Osteocyte (in vitro differentiated cells): ENCODE measurements around the gene PRKN. TPM values are rescaled to one million over a fixed set of nuclear protein-coding genes. Genes with fewer than 3 reads are reported as not detected.

Experiments used
- DNase-seq: peaks from one replicate; pipeline ENCODE4 v3.0.0; 2021; ENCODE audit warnings: mixed read lengths; ENCODE audit not compliant: unreplicated experiment; ENCODE audit errors: extremely low spot score
- H3K27ac Mint-ChIP-seq: one replicate; pipeline ENCODE4 v1.8.0; 2021; ENCODE audit warnings: mild to moderate bottlenecking, mixed read lengths; ENCODE audit not compliant: unreplicated experiment
- H3K27me3 Mint-ChIP-seq: one replicate; pipeline ENCODE4 v1.8.0; 2021; ENCODE audit warnings: mixed read lengths; ENCODE audit not compliant: unreplicated experiment
- H3K36me3 Mint-ChIP-seq: one replicate; pipeline ENCODE4 v1.8.0; 2021; ENCODE audit warnings: mixed read lengths; ENCODE audit not compliant: unreplicated experiment
- H3K4me1 Mint-ChIP-seq: one replicate; pipeline ENCODE4 v1.8.0; 2021; ENCODE audit warnings: mixed read lengths; ENCODE audit not compliant: unreplicated experiment
- H3K4me3 Mint-ChIP-seq: one replicate; pipeline ENCODE4 v1.8.0; 2021; ENCODE audit warnings: mild to moderate bottlenecking, moderate library complexity, mixed read lengths; ENCODE audit not compliant: unreplicated experiment
- H3K9me3 Mint-ChIP-seq: one replicate; pipeline ENCODE4 v1.8.0; 2021; ENCODE audit warnings: mixed read lengths; ENCODE audit not compliant: unreplicated experiment
- total RNA-seq: library from RNA; stranded (reverse); gene quantifications from 2 replicates; pipeline ENCODE4 v1.2.1, GENCODE V29; 2021
- TF ChIP-seq, protein P1 (sequence below): fragments of 200-600 bp; sonication (generic); IDR thresholded peaks from 2 replicates; pipeline ENCODE4 v1.5.0; 2021; ENCODE audit warnings: antibody characterized with exemption, mild to moderate bottlenecking, moderate library complexity

Gene PRKN
- total RNA-seq, 1 donor from 2014 or later: 13.4 TPM

DNA sequence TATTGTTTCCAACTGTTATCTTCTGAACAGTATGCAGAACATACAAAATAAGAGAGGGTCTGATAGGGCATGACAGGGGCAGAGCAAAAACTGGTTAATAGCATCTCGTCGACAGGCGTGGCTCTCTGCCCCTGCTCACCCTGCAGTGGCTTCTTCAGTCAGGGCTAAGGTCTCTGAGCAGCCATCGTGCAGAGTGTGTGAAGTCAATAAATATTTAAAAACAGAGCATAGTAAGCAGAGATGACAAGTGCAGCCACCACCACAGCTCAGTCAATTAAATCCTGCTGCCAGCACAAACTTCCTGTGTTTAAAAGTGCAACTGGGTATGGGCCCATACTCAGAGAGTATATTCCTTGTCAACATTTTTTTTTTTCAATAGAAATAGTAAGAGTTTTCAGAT, 1080.3 kb downstream of the PRKN start:
- Mint-ChIP-seq H3K4me3 (no peak overlapping the region), H3K36me3 (no peaks in the 10 kb centered on the region), H3K4me1 (peaks cover 28% of the 10 kb centered on the region), H3K9me3 (peaks cover 6% of the 10 kb centered on the region), H3K27ac (no peak overlapping the region), H3K27me3 (no peaks in the 10 kb centered on the region)
- TF ChIP-seq, protein P1, sequence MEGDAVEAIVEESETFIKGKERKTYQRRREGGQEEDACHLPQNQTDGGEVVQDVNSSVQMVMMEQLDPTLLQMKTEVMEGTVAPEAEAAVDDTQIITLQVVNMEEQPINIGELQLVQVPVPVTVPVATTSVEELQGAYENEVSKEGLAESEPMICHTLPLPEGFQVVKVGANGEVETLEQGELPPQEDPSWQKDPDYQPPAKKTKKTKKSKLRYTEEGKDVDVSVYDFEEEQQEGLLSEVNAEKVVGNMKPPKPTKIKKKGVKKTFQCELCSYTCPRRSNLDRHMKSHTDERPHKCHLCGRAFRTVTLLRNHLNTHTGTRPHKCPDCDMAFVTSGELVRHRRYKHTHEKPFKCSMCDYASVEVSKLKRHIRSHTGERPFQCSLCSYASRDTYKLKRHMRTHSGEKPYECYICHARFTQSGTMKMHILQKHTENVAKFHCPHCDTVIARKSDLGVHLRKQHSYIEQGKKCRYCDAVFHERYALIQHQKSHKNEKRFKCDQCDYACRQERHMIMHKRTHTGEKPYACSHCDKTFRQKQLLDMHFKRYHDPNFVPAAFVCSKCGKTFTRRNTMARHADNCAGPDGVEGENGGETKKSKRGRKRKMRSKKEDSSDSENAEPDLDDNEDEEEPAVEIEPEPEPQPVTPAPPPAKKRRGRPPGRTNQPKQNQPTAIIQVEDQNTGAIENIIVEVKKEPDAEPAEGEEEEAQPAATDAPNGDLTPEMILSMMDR: no peak
- DNase-seq: no peak

DNA sequence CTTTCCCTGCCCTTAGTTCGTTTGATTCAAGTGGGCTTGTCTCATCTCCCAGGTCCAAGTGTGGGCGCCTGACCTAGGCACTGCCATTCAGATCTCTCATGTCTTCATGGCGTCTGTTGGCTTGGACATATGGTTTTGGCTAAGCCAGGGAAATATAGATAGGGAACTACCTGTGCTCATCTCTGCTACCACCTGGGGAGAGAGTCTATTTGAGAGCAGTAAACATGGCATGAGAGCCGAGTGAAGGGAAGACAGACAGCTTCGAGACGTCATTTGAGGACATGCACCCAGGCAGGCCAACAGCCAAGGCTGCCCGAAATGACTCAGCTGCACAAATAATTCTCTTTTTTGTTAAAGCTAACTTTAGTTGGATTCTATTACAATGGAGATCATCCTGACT, 1083.0 kb downstream of the PRKN start:
- Mint-ChIP-seq H3K36me3 (peaks cover 1% of the 10 kb centered on the region), H3K27me3 (no peaks in the 10 kb centered on the region), H3K4me1 (peaks cover 49% of the 10 kb centered on the region), H3K9me3 (peaks cover under 1% of the 10 kb centered on the region), H3K4me3 (no peak overlapping the region), H3K27ac (peak overlapping the region; percentile 77)
- DNase-seq: no peak
- TF ChIP-seq, protein P1: no peak

DNA sequence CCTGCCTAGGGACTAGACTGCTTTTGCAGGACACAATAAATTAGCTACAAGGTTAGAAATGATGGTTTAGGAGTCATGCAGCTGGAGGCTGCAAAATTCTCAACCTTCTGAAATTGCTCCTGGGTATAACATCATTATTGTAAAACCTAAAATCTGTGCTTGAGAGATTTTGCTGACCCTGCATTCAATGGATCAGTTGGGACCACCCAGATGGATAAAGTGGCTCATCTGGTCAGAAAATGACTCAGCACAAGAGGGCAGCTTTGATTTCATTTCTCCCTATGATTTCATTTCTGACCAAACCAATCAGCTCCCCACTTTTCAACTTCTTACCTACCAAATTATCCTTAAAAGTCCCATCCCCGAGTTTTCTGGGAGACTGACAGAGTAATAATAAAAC, 1086.4 kb downstream of the PRKN start:
- no peak overlapping the region for H3K27ac Mint-ChIP-seq
- H3K4me1 Mint-ChIP-seq: peaks cover 60% of the 10 kb centered on the region
- H3K4me3 Mint-ChIP-seq: no peak overlapping the region
- H3K27me3 Mint-ChIP-seq: no peaks in the 10 kb centered on the region
- peaks cover 4% of the 10 kb centered on the region for H3K9me3 Mint-ChIP-seq
- TF ChIP-seq, protein P1: no peak
- DNase-seq: no peak
- peaks cover 4% of the 10 kb centered on the region for H3K36me3 Mint-ChIP-seq

DNA sequence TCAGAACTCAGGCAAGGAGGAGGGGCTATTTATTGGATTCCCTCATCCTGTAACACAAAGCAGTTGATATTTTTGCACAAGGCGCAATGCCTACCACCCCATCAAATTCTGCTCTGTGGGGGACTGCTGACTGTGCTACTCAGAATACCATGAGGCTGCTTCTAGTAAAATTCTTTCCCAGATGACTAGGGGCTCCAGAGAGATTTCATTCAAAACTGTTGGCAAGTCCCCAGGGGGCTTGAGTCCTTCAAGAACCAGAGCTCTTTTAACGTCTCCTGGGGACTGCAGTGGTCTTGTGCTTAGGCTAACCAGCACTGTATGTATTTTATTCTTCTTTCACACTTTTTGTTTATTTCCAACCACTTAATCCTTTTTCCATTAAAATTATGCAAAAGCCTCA, 1087.8 kb downstream of the PRKN start:
- peaks cover 64% of the 10 kb centered on the region for H3K4me1 Mint-ChIP-seq
- no peak for DNase-seq
- H3K9me3 Mint-ChIP-seq: peaks cover 4% of the 10 kb centered on the region
- H3K27ac Mint-ChIP-seq: peak overlapping the region; percentile 78
- peaks cover 4% of the 10 kb centered on the region for H3K36me3 Mint-ChIP-seq
- no peak overlapping the region for H3K4me3 Mint-ChIP-seq
- TF ChIP-seq, protein P1: no peak
- H3K27me3 Mint-ChIP-seq: no peaks in the 10 kb centered on the region

DNA sequence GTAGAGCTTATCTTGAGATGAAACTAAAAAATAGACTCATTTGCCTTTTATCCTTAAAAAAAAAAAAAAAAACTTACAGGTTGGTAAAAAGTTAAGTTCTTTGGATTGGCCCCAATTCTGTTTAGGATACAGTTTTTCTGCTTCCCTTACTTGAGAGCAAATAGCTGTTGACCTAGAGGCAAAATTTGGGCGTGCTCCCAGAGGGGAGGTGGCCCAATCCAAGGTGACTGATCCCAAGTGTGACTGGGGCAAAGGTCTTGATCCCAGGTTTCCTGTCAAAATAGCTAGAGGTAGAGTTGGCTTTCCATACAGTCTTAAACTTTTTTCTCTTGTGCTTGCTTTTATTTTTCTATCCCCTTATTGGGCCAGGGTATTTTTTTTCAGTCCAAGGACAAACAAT, 1089.9 kb downstream of the PRKN start:
- peaks cover 66% of the 10 kb centered on the region for H3K4me1 Mint-ChIP-seq
- no peaks in the 10 kb centered on the region for H3K27me3 Mint-ChIP-seq
- no peak for DNase-seq
- TF ChIP-seq, protein P1: no peak
- no peak overlapping the region for H3K27ac Mint-ChIP-seq
- H3K9me3 Mint-ChIP-seq: peaks cover 4% of the 10 kb centered on the region
- H3K4me3 Mint-ChIP-seq: no peak overlapping the region
- H3K36me3 Mint-ChIP-seq: peaks cover 4% of the 10 kb centered on the region
